GM19043 (cell line): ENCODE results near the gene KCNQ4.

Source experiments
- ATAC-seq: cut with Tn5 transposase; IDR thresholded peaks from one replicate; pipeline ENCODE4 v1.9.1; 2021; ENCODE audit warnings: low read depth; ENCODE audit not compliant: unreplicated experiment

The KCNQ4 gene

GRCh38 chr1:40838980-40839942, 55.7 kb downstream of the KCNQ4 start:
- no peak for ATAC-seq

GRCh38 chr1:40839943-40840335, 56.4 kb downstream of the KCNQ4 start:
- no peak for ATAC-seq

- ATAC-seq, result no peak
These were observed 57.1 kb downstream of the KCNQ4 start for GRCh38 chr1:40840526-40841323.

GRCh38 chr1:40841602-40842001, 58.0 kb downstream of the KCNQ4 start:
- ATAC-seq, result no peak

GRCh38 chr1:40842207-40842606, 58.6 kb downstream of the KCNQ4 start:
- ATAC-seq, result no peak

GRCh38 chr1:40842691-40843090, 59.1 kb downstream of the KCNQ4 start:
- ATAC-seq, result no peak

- no peak for ATAC-seq
These were observed 60.5 kb downstream of the KCNQ4 start for GRCh38 chr1:40844079-40844478.

- ATAC-seq, result no peak
These were observed 61.6 kb downstream of the KCNQ4 start for GRCh38 chr1:40844887-40845878.

- no peak for ATAC-seq
These were observed 62.3 kb downstream of the KCNQ4 start for GRCh38 chr1:40845895-40846294.

GRCh38 chr1:40847023-40847745, 63.6 kb downstream of the KCNQ4 start:
- no peak for ATAC-seq

GRCh38 chr1:40848530-40849189, 65.1 kb downstream of the KCNQ4 start:
- ATAC-seq, result no peak

- ATAC-seq, result peak; percentile 59
These were observed 66.4 kb downstream of the KCNQ4 start for GRCh38 chr1:40849801-40850592.

- ATAC-seq, result no peak
These were observed 68.1 kb downstream of the KCNQ4 start for GRCh38 chr1:40851643-40852042.

GRCh38 chr1:40853113-40853884, 69.7 kb downstream of the KCNQ4 start:
- ATAC-seq, result no peak

- ATAC-seq, result no peak
These were observed 70.2 kb downstream of the KCNQ4 start for GRCh38 chr1:40853885-40854170.

GRCh38 chr1:40855513-40855912, 71.9 kb downstream of the KCNQ4 start:
- no peak for ATAC-seq

- no peak for ATAC-seq
These were observed 72.5 kb downstream of the KCNQ4 start for GRCh38 chr1:40856116-40856515.
